ENCODE measurements around the gene GP9.

GRCh38 chr3:129105862-129106261 lies 45.3 kb downstream of the GP9 start:
- TF ChIP-seq CTCF (IDR thresholded peaks at IDR 0.05) (no peak), POLR2A (IDR thresholded peaks at IDR 0.05) (no peak)

Measured in heart left ventricle (tissue), 13 donors.